HL-60/S4 (cell line): ENCODE measurements around the gene CNTFR.

Experiments used
- in situ Hi-C: fragments of 300-500 bp; cut with MboI; formaldehyde crosslinking; loops from 2 replicates; pipeline ENCODE4 v1.14.3; 2022; ENCODE audit warnings: low sequenced_read_pairs

Gene CNTFR

DNA sequence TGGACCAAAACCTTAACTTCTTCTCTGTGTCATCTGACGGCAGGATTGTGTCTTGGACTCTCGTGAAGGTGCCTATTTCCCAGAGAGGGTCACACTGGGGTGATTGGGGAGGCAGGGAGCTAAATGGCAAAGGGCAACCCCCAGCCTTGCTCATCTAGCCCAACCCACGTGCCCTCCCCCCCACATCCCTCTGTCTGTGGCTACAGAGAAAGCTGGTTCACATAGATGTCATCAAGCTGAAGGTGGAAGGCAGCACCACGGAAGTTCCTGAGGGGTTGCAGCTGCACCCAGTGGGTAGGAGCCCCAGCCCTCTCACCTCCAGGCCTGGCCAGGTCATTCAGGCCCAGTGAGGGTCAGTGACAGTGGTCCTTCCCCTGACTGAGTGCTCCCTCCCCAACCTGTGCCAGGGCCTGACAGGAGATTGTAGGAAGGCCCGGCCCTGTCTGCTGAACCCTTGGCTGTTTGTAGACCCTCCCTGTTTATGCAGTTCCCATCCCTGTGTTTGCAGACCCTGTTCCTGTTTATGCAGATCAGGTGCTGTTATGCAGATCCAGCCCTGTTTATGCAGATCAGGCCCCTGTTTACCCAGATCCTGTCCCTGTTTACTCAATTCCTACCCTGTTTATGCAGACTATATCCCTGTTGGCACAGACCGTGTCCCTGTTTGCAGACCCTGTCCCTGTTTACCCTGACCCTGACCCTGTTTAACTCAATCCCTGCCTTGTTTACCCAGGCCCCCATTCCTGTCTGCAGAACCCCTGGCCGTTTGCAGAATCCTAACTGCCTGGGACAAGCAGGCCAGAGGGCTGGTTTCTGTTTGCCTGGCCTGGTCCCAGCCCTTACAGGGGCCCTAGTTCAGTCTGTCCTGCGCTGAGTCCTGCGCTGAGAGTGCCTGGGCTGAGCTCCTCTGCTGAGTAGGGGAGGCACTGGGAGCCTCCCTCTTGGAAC lies 77.1 kb downstream of the CNTFR start:
- in situ Hi-C loops: no loop called here

DNA sequence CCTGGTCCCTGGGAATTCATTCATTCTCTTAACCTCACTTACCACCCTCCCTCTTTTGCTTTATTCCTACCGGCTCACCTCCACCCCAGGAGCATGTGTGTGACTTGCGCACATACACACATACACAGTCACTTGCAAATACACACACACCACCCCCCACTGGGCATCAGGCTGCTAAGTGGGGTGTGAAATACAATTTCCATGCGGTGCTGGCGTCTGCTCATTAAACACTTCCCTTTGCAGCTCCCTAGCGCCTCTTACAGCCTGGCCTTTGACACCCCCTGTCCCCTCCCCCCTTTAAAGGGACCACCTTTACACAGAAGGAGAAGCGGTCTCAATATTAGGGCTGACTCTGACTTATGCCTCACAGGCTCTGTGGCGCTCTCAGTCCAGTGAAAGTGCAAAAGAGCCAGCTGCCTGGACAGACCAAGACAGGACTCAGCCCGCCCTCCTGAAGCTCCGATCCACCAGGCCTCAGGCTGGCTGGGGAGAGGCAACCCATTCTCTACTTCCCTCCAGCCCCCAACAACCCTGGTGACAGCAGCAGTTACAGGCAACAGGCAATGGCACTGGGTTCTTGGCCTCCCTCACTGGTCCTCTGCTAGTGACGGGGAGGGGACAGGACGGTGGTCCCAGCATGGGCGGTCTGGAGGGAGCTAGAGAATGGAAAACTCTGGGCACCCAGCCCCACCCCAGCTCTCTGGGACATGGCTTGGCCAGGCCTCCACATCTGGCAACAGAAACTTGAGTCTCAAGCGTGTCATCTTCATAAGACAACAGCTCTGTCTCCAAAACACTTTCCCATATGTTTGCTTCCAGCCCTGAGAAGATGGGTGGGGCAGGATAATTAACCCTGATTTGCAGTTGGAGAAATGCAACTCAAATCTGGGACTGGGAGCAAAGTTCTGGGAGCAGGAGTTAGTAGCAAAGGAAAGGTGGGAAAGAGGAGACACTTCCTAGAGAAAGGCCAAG lies 78.7 kb downstream of the CNTFR start:
- in situ Hi-C loops: no loop called here

DNA sequence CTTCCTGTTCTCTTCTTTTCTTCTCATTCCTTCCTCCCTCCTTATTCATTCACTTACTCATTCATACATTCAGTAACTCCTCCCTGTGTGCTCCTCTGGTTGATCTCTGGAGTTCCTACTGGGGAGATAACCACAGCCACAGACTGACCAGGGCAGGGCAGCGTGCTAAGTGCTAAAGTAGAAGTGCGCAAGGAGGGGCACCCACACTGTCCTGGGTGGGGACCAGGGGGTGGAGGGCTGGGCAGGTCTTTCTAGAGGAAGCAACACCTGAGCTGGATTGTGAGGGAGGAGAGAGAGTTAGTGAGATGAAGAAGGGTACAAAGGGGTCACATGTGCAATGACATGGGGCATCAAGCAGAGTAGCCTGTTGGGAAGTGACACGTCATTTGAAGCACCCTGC lies 80.6 kb downstream of the CNTFR start:
- in situ Hi-C loops: loop anchor here (10.0 kb wide), 1 partner anchor 84 kb away; no protein-coding TSS in a partner anchor

DNA sequence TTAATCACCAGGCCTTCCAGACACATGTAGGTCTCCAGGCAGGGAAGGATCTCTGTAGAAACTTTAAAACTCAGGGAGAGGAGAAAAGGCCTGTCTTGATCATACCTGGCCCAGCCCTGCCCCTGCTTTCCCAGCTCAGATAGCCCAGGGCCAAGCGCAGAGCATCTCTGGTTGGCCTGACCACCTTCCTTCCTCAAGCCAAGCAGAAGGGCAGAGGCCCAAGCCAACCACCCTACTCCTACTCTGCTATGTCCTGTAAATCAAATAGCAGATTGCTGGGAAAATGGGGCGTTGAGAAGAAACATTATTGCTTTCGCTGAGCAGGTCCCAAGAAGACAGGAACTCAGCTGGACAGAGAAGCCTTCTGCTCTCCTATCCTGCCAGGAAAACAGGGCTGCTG lies 81.1 kb downstream of the CNTFR start:
- in situ Hi-C loops: loop anchor here (10.0 kb wide), 1 partner anchor 84 kb away; no protein-coding TSS in a partner anchor

DNA sequence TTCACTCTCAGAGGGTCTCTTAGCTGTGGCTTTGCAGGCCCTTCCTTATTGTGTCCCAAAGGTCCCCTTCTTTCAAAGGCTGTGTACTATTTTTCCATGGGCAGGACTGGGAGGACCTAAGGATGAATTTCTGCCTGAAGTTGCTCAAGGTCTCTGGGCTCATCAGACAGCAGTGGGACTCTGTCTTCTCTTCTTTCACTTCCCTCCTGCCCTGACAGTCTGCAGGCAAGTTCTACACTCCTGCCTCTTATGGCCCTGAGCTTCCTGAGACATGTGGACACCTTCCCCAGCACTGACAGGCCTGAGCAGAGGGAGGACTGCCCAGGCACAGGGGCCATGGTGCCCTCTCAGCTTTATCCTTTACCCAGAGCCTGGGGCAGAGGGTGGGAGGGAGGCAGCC lies 81.6 kb downstream of the CNTFR start:
- in situ Hi-C loops: loop anchor here (10.0 kb wide), 1 partner anchor 83 kb away; no protein-coding TSS in a partner anchor

DNA sequence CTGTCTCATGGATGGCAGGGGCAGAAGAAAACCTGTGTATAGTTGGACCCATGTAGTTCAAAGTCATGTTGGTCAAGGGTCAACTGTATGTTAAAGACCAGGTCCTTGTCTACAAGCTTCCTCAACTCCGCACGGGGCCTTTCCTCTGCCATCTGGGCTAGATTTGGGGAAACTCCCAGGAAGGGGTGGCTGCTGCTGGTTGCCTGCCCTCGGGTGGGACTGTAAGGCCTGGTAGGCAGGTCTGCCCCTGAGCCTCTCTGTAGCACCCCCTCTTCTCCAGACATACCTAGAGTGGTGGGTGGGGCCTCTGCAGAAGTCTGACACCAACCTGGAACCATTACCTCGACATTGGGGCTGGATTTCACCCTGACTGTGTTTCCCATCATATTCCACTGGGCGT lies 82.0 kb downstream of the CNTFR start:
- in situ Hi-C loops: loop anchor here (10.0 kb wide), 1 partner anchor 83 kb away; no protein-coding TSS in a partner anchor

DNA sequence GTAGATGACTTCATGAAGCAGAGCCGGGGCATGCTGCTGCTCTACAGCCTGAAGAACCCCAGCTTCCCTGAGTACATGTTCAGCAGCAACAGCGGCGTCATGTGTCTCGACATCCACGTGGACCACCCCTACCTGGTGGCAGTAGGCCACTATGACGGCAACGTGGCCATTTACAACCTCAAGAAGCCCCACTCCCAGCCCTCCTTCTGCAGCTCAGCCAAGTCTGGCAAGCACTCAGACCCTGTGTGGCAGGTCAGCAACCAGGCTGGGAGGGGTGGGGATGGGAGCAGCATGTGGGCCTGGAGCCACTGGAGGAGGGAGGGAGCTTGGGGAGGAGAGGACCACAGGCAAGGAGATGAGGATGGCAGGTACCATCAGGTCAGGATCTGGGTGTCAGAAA lies 82.9 kb downstream of the CNTFR start:
- in situ Hi-C loops: loop anchor here (10.0 kb wide), 1 partner anchor 82 kb away; no protein-coding TSS in a partner anchor

DNA sequence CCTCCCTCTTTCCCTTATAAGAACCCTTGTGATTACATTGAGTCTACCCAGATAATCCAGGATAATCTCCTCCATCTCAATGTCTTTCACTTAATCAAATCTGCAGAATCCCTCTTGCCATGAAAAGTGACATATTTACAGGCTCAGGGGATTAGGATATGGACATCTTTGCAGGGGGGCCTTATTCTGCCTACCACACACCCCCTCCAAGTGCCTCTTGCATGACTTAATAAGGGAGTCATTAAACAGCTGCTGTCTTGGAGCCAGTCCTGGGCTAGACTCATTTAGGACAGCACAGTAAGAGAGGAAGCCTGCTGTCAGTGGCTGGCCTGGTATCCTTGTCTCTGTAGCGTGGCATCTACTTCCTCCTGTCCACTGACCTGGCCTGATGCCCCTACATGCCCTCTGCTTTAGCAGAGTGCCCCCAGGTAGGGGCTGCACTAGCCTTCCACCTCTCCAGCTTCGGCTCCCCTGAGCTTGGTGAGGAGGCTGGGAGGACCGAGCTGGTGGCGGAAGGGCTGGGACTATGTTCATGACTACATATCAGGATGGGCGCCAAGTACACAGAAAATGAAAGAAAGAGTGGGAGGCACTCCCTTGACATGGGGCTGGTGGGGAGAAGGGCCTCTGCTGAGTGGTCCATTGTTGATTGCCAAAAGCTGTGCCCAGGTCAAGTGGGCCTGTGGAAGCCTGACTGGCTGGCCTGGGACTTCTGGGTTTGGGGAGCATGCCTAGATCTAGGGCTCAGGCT lies 84.0 kb downstream of the CNTFR start:
- in situ Hi-C loops: loop anchor here (10.0 kb wide), 1 partner anchor 81 kb away; no protein-coding TSS in a partner anchor

DNA sequence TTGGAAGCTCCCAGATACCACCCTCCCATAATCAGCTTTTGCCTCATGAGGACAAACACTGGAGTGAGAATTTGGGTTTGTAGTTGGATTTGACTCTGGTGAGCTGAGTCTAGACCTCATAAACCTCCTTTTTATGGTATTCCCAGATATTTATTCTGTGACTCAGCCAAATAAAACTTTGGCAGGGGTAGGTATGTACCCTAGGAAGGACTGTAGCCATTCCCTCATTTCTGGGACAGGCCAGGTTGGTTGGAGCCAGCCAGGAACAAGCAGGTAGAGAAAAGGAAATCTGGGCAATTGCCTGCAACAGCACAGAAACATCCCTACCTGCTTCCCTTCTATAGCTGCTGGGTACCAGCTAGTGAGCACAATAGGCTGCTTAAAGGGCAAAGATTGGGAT lies 86.1 kb downstream of the CNTFR start:
- in situ Hi-C loops: loop anchor here (10.0 kb wide), 1 partner anchor 79 kb away; no protein-coding TSS in a partner anchor

DNA sequence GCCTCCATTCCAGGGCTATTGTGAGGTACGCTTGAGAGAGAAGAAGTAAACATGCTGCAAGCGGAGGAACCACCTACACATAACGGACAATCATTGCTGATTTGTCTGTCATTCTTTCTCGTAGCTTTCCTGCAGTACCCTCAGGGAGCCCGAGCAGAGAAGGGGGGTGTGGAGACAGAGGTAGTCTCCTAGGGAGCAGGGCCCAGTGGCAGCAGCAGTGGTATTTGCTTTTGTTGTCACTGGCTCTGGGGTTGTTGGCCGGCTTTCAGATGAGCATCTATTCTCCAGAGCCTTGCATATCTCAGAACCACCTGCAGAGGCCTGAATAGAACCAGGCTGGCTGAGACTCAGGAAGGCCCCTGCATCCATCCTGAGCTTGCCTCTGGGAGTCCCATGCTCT lies 86.6 kb downstream of the CNTFR start:
- in situ Hi-C loops: loop anchor here (10.0 kb wide), 1 partner anchor 78 kb away; no protein-coding TSS in a partner anchor

DNA sequence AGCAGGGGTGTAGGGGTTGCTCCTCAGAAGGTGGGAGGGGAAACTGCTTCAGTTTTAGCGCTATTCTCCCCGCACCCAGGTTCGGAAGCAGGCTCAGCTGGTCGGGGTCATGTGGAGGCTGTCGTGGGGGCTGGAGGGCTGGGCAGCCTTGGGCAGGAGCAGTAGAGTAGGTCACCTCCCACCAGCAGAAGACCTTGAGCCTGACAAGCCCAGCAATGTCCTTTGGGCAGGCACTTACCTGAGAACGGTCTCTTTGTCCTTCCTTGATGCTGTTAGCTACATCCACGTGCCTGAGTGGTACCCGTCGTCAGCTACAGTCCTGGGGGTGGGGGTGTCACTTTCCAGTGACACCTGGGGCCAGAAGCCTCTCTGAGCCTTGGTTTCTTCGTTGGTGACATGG lies 87.1 kb downstream of the CNTFR start:
- in situ Hi-C loops: loop anchor here (10.0 kb wide), 1 partner anchor 78 kb away; no protein-coding TSS in a partner anchor

DNA sequence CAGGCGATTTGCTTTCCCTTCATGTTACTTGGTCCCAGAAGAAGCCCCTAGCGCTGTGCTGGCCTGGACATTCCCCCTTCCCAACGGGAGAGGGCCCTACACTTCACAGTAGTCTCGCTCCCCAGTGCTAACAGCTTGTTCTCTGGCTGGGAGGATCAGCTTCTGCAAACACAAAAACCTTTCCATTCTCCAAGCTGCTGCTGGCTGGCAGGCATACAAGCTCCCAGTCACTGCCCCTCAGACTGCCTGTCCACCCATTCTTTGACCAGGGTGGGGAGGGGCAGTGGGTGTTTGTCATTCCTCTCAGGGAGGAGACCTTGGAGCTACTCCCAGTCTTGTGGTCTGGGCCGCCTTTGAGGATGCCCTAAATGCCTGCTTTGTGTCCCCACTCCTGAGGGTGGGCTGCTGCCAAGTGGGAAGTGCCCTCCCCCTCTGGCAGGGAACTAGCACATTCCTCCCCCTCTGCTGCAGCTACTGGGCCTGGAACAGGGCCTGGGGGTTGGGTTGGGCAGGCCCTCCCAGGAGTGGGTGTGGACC lies 87.6 kb downstream of the CNTFR start:
- in situ Hi-C loops: loop anchor here (10.0 kb wide), 1 partner anchor 77 kb away; no protein-coding TSS in a partner anchor
